ENCODE results near the gene SND1.

Gene SND1

DNA sequence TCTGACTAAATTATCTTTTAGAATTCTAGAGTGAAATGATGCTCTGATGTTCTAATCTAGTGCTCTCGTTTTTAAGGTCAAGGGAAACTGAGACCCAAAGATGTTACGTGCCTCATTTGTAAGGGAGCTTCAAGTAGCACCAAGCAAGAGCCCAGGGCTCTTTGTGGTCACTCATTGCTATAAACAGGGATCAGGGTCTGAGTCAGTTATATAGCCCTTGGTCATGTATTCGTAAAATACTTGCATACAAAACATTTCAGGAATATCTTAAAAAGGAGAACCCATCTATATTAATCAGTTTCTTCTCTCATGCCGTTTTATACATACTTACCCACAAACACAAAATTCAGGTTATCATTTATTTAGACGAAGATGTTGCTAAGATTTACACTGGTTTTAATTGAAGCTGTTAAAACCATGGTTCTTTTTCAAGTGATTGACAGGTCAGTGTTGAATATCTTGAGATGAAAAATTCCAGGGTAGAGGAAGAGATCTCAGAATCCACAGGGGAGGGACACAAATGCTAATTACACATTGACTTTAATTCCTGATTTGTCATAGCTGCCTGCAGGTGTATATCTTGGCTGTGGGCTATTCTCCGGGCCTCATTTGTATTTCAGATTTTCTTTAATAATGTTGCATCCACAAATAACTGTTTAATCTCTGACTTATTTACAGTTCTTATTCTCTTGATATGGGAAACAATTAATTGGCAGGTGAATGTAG is 188.4 kb downstream of the SND1 start:
- DNase-seq = no peak

DNA sequence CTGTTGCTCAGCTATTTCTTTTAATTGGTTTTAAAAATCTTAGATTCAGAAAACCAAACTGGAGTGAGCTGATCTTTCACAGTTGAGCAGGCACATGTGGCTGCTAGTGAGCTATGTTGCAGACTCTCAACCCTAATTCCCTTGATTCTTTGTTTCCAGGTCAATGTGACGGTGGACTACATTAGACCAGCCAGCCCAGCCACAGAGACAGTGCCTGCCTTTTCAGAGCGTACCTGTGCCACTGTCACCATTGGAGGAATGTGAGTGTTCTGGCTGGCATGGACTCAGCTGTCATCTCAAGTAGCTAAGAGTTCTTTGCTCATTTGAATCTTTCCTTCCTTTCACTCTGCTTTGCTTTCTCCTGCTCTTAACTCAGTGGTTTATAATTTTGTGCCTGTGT is 192.2 kb downstream of the SND1 start:
- no peak for DNase-seq

DNA sequence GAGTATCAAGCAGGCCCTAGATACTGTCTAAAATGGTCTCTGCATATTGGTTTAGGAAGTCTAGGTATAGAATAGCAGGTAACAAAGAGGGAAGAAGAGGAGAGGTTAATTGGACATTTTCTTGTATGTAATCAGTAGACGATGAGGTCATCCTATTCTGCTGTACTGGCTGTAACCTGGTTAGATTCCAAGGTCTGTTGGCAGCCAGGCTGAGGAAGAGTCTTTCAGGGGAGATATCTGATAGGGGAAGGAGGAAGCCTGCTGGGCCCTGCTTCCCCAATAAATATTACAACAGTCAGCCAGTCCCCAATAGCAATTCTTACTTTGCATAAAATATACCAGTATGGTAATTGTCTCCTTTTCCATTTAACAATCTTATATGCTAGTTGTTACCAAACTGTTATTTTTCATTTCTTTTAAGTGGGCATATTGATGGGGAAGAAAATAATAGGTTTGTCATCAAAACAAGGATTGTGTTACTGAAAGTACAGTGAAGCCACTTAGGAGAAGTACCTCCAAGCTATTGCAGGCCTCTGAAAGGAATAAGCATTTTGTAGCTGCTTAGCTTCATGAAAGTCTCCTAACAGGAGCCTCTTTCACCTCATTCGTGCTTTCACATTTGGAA is 192.8 kb downstream of the SND1 start:
- peak; percentile 20 for DNase-seq

DNA sequence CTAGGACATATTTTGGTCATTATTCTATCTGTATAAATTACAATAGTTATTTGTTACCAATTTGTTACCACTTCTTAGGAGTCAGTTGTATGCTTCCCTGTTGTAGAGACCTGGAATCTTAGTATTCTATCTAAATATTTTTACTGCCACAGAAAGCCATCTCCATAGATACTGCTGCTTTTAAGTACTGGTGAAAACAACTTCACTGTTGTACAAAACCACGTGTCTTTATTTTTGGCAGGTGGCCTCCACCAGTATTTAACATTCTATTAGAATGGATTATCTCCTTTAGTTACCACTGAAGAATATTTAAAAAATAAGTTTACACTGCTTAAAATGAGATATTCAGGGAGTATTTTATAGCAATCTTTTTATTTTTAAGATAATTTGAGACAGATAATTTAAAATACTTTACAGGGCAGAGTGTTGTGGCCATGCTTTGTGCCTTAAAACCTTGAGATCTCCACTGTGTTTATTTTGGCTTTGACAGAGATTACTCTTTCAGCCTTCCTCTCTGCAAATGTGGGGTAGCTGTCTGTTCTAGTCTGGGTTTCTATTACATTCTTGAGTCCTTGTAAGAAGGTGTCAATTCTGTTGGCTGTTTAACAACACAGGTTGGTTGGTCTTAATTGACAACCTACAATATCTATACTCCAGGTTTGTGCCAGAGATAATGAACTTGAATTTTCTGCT is 193.7 kb downstream of the SND1 start:
- no peak for DNase-seq

DNA sequence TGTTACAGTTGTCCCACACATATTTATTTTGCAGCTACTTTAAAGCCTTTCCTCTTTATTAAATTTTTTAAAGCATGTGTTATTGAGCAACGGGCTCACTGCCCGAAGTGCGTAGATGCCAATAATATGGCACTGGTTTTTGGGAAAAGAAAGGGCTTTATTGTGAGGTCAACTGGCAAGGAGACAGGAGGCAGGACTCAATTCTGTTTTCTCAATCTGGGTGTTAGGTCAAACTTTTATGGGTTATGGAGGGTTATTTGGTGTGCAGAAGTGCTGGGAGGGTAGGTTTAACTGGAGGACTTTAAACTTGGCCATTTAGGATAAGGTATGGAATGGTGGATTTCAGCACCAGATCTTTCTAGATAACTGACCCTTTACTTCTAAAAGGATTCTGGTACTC is 195.6 kb downstream of the SND1 start:
- no peak for DNase-seq

DNA sequence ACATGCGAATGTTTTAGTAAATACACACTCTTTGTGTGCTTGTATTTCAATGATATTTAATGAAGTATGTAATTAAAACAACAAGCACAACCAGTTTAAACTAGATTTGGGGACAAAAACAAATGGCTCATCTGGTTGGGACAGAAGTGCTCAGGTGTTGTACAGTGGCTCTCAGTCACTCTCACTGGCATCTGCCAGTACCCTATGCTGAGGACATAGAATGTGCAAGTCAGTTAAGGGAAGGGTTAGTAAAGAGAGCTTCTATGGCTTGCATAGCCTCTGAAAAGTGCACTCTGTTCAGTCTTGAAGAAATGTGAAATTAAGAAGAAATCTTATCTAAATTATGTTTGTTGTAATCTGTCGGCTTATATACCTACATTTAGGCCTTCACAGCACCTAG is 196.2 kb downstream of the SND1 start:
- no peak for DNase-seq

DNA sequence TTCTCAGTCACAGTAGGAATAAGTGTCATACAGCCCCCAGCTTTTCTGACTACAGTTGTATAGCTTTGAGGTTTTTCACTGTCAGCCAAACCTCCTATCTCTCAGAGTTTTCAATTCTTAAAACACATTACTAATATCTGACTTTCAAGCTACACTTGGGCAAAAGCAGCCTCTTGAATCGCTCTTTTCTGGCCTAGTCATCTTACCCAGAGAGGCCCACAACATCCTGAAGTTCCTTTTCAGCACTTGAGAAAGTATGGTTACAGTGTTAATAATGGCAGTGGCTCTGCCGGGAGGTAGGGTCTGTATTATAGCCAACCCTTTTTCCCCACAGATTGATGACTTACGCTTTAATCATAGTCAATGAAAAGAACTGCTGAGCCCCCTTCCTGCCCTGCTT is 198.2 kb downstream of the SND1 start:
- no peak for DNase-seq

DNA sequence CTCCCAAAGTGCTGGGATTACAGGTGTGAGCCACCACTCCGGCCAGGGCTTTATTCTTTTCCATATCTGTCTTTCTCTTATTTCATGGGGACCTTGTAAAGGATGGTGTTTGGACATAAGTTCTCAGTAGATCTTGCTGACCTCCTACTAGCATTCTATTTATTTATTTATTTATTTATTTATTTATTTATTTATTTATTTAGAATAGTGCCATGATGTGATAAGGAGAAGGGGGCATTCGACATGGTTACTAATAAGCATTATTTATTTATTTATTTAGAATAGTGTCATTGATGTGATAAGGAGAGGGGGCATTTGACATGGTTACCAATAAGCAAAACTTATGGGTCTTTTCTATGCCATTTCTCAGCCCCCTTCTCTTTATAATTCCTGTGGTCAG is 202.4 kb downstream of the SND1 start:
- no peak for DNase-seq

DNA sequence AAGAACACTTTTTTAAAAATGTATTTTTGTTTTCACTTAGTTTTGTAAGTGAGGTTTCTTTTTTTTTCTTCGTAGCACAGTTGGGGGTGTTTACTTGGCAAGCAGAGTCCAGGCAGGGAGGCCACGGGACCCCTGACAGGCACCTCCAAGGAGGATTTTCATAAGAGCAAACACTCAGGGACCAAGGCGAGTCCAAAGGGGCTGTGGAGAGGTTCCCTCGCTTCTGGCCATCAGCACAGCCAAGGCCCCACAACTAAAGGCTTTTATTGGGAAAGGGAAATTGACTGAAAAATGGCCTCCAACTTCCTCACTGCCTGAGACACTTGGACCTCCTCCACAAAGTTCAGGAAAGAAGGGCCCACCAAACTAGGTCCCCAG is 205.5 kb downstream of the SND1 start:
- DNase-seq = no peak

DNA sequence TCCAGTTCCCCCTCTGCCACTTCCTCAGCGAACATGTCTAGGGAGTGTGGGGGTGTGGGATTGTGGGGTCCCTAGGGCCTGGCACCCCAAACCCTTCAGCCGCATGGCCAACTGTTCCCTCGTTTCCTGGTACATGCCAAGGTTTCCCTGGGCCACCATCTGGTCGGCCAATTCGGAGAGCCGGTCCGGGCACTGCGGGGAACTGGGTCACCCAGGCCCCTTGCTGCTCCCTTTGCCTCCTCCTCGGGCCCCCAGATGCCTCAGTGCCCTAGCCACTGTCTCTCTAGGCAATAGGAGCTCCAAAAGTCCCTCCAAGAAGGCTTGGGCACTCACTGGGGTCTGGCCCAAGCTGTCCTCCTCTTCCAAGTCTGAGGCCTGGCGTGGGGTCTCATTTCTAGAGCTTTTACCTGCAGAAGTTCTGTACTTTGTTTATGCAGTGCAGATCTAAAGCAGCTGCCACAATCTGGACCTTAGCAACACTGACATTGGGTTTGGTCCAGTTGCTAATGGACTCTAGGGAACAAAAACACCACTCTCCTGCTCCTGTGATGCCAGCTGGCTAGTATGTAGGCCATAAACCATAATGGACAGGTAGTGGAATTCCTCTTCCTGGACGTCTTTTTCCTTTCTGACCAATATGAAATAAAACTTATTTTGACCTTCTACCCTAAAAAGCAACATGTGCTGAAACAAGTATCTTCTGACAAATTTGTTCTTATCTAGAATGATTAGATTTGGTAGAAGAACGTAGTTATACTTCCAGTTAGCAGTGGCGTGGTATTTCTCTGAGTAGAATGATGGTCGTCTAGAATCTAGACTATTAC is 206.3 kb downstream of the SND1 start:
- no peak for DNase-seq

DNA sequence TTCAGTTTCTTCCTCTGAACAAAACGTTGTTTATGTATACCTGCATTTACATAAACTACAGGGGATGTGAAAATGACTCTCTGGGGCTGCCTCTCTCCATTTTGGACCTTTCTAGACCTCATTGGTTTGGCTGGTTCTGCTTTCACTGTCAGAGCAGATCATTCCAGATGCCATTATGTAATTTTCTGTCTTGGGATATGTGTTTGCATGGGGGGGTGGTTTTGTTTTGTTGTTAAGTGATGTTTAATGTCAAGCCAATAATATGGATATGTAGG is 206.9 kb downstream of the SND1 start:
- DNase-seq = no peak

DNA sequence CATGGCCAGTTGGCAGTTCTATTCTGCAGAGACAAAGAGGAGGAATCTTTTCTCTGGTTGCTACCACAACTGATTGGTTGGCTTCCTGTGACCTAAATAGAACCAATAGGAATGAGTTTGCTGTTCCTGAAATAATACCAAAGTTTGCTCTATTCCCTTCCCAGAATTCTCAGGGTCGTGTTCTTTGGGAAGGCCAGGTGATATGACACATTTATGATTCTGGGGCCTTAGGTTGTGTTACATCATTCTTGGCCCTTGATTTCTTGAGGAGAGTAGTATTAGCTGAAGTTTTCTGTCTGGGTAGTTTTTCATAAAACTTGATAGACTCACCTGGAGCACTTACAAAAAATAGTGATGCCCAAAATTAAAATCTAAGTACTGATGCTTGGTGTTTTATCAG is 207.3 kb downstream of the SND1 start:
- no peak for DNase-seq

DNA sequence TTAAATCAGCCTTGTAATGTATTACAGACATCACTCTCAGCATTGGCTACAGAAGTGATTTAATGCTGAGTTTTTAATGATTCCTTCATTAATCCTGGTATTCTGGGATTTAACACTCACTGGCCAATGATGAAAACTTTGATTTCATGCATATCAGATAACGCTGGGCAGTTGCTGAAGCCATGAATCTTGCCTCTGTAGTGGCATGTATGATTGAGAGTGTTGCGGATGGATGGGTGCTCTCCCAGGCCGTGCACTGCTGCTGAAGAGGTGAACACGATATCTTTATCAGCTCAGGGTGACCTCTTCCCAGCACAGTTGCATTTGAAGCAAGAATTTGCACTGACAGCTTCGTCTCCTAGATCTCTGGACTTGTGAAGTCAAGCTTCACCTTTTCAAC is 210.5 kb downstream of the SND1 start:
- DNase-seq = no peak

DNA sequence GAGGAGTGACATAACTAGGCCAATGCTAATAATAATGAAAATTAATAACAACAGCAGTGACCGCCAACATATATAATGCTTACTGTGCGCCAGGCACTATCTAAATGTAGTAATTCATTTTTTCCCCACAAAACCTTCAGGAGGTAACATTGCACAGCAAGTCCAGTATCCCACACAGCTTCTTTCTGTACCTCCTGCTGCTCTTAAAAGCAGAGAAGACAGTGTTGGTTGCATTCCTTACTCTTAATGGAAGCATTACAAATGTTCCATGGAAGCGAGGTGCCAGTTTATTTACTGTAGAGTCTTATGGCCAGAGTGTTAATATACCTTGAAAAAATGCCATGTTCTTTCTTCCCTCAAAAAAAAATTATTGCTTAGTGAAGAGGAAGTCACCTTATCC is 211.1 kb downstream of the SND1 start:
- DNase-seq = no peak

DNA sequence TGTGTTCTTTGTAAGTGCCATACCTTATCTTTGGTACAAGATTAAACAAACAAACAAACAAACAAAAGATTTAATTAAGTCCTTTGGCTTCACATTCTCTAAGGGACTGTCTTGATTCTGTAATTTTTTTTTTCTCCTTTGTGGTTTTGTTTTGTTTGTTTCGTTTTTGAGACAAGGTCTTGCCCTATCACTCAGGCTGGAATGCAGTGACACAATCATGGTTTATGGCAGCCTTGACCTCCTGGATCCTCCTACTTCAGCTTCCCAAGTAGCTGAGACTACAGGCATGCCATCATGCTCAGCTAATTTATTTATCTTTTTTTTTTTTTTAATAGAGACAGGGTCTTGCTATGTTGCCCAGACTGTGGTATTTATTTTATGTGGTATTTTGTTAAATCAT is 213.5 kb downstream of the SND1 start:
- no peak for DNase-seq

DNA sequence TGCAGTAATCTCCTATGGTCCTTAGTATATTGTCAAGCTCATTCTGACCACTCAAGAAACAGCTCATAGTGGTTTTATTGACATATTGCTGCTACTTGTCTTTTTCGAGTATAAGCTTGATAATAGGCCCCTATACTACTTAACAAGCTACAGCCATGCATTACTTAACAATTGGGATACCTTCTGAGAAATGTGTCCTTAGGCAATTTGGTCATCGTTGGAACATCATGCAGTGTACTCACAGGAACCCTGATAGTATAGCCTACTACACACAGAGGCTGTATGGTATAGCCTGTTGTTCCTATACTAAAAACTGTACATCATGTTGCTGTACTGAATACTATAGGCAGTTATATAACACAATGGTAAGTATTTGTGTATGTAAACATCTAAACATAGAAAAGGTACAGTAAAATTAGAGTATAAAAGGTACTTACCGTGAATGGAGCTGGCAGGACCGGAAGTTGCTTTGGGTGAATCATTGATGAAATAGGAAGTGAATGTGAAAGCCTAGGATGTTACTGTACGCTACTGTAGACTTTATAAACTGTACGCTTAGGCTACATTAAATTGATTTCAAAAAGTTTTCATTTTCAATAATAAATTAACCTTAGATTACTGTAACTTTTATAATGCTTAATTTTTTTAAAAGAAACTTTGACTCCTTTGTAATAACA is 218.4 kb downstream of the SND1 start:
- no peak for DNase-seq

DNA sequence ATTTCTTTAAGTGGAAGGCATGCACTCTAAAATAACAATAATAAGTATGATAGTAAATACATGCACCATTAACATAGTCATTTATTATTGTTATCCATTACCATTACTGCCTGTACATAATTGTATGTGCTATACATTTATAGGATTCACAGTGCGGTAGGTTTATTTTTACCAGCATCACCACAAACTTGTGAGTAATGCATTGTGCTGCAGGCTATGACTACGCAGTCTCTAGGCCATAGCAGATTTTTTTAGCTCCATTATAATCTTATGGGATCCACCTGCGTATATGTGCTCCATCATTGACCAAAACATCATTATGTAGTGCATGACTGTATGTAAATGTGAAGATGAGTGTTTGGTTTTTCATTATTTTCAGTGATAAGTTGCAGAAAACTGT is 219.2 kb downstream of the SND1 start:
- no peak for DNase-seq

DNA sequence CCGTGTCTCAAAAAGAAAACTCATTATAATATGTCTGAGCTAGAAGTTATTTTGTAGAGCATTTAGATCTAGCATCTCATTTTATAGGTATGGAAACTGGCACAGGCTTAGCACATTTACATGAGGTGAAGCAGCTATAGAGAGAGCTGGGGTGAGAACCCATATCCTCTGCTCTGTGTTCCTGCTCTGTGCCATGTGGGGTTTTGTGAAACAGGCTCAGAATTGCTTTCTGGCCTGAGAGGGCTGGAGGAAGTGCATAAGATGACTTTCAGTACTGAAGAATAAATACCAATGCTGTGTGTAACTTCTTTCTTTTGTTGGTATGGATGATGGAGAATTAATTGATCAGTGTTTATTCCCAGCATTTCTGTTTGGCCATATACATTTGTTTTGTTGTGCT is 220.1 kb downstream of the SND1 start:
- no peak for DNase-seq

DNA sequence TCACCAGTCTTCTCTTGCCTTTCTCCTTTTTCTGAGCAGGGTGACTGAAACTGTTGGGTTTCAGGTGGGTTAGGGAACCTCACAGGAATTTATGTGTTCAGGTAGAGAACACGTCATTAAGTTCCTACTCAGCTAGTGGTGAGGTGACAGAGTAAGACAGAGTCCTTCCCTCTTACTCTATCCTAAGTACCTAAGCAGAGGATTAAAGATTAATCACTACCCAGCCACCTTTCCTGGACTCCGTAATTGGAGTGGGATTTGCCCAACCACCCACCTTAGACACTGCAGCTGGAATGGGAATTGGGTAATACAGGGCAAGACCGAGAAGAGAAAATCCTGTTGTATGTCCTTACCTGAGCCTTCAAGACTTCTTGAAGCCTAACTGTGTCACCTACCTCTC is 221.2 kb downstream of the SND1 start:
- no peak for DNase-seq

DNA sequence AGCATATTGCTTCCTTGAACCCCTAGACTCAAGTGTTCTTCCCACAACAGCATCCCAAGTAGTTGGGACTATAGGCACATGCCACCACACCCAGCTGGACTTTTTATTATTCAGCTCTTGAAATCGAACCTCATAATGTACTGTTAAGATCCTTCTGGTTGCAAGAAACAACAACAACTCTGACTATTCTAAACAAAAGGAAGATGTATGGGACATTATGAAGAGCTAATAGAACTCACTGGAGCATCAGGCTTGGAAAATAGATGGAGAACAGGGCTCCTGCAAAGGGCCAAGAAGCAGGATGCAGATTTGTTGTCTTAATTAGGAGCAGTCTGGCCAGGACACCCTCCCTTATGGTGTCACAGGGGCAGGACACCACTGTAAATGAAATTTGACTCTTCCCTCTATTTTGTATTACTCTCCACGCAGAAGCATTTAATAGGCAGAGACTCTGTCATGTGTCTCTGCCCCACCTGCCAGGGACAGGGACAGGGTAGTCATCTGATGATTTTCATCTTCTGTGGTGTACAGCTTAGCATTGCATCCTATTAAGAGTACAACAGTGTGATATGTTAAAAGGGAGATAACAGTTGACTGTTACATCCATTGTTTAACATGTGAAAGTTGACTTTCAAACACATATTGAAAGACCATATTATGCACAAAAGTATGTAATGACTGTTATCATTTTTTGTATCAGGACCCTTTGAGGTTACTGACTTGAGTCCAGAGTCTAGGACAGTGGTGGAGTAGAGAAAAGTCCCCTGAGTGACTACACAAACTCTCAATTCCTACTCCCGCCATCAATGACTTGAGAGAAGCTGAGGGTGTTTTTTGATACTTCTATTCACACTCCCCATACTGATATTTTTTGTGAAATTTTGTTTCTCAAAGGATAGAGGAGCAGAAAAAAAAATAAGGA is 222.0 kb downstream of the SND1 start:
- DNase-seq = no peak

DNA sequence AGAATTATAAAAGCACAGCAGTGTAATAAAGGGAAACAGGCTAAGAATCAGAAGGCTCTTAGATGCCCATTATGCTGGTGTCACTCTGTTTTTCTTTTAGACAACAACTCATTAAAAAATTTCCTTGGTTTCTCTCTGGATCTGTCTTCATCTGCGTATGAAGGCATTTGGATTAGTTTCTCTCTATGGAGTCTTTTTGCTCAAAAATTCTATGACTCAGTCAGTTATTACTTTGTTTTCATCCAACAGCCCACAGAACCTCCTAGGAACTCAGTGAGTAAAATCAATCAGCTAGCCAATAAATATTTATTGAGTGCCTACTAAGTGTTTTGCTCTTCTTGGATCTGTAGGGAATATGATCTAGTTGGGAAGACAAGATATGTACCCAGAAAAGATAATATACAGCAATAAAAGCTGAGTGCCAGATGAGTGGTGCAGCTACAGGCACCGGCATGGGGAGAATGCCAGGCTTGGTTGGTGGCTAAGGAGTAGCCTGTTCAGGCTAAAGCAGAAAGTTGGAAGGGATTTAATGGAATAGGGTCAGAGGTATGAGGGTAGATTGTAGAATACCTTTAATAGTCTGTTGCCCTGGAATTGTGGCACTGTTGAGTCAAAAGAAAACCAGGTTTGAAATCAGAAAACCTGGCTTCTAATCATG is 223.1 kb downstream of the SND1 start:
- DNase-seq = no peak

DNA sequence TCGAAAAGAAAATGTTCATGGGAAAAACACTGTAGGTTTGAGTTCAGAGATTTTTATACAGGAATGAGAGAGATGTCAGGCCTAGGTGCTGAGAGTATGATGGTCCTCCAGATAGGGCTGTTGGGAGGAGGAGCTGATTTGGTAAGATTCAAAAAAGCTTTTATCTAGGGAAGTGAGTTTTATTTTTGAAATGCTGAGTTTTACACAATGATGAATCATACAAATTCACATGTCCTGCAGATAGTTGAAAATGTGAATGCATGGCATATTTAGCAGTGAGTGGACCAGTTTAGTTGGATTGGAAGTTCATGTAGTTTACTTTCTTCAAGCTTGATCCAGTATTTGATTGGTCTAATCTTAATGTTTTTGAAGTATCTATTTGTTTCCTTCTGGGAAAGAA is 224.4 kb downstream of the SND1 start:
- DNase-seq = no peak
